HepG2 (cell line): ENCODE data around the gene ZNFX1. TPM values are rescaled to one million over a fixed set of nuclear protein-coding genes. Genes with fewer than 3 reads are reported as not detected.

ENCODE experiments used
- ATAC-seq: fragments of 200-7000 bp; cut with Tn5 transposase; 3 replicates; pipeline ENCODE4 v1.9.1; 2020; ENCODE audit warnings: mild to moderate bottlenecking, moderate library complexity
- BruUV-seq: library from RNA; stranded (reverse); fragments of 400-500 nt; replicated peaks from 2 replicates; lab custom pipeline; 2021; lab: Mats Ljungman, UMichigan
- CTCF ChIA-PET: fragments of 300-600 bp; formaldehyde crosslinking; extraction: SDS; loops from one replicate; lab custom pipeline; 2021; ENCODE audit warnings: low total read pairs, inconsistent platforms, low intra/inter-chr PET ratio; lab: Yijun Ruan, JAX
- POLR2A ChIA-PET: fragments of 350-600 bp; sonication (Branson Sonifier 250); formaldehyde crosslinking; loops from one replicate; lab custom pipeline; 2020; ENCODE audit warnings: antibody characterized with exemption, inconsistent platforms; lab: Yijun Ruan, JAX
- DNase-seq: peaks from one replicate; pipeline ENCODE4 v3.0.0-alpha.2; 2015; ENCODE audit warnings: low spot score
- FAIRE-seq: peaks from 3 replicates; lab custom pipeline; 2011; peaks lifted over from hg19 to GRCh38; lab: Jason Lieb, UNC
- H2AFZ ChIP-seq: one replicate; pipeline ENCODE4 v1.6.1; 2011; ENCODE audit warnings: low read length, inconsistent platforms
- H3K27ac ChIP-seq: fragments of 300-600 bp; 3 replicates; pipeline ENCODE4 v1.8.0; 2011; ENCODE audit warnings: mixed run types, mild to moderate bottlenecking, mixed read lengths, low read length, inconsistent platforms; ENCODE audit not compliant: insufficient read depth; ENCODE audit errors: extremely low read length
- H3K27me3 ChIP-seq, 2 experiments: fragments of 200-600 bp in 1 of 2; 2 replicates in 1 of 2; 3 replicates in 1 of 2; pipeline versions ENCODE4 v1.6.0 to v1.8.0; 2011; ENCODE audit warnings: low read length in 2 of 2, mild to moderate bottlenecking in 2 of 2, moderate library complexity in 2 of 2, inconsistent platforms in 1 of 2; ENCODE audit not compliant: insufficient read depth in 2 of 2, control insufficient read depth in 1 of 2
- H3K36me3 ChIP-seq, 2 experiments: fragments of 200-600 bp in 1 of 2; replicated peaks in 1 of 2; 2 replicates in 1 of 2; 3 replicates in 1 of 2; pipeline versions ENCODE4 v1.5.1 to v1.8.0; 2011; ENCODE audit warnings: low read length in 2 of 2, inconsistent platforms in 1 of 2; ENCODE audit not compliant: insufficient read depth in 2 of 2, control insufficient read depth in 1 of 2
- H3K4me1 ChIP-seq: 2 replicates; pipeline ENCODE4 v1.5.1; 2012; ENCODE audit warnings: low read length, inconsistent platforms; ENCODE audit not compliant: insufficient read depth
- H3K4me2 ChIP-seq: 2 replicates; pipeline ENCODE4 v1.6.0; 2011; ENCODE audit warnings: low read depth, low read length, inconsistent platforms
- H3K4me3 ChIP-seq, 3 experiments: fragments of 200-600 bp in 1 of 3; sonication (generic), shearing (Covaris generic) in 1 of 3; replicated peaks in 1 of 3; 2 replicates each; pipeline ENCODE4 v1.5.1; 2011 to 2016; ENCODE audit warnings: low read length in 3 of 3, inconsistent platforms in 2 of 3, low read depth in 2 of 3, mild to moderate bottlenecking in 2 of 3, control low read depth in 1 of 3, mixed read lengths in 1 of 3; ENCODE audit not compliant: insufficient read depth in 1 of 3
- H3K79me2 ChIP-seq: one replicate; pipeline ENCODE4 v1.6.1; 2011; ENCODE audit warnings: low read length, inconsistent platforms; ENCODE audit not compliant: insufficient read depth
- H3K9ac ChIP-seq: 2 replicates; pipeline ENCODE4 v1.6.0; 2011; ENCODE audit warnings: mild to moderate bottlenecking, low read depth, low read length, inconsistent platforms; ENCODE audit not compliant: insufficient read depth
- H3K9me3 ChIP-seq: 2 replicates; pipeline ENCODE4 v1.5.1; 2012; ENCODE audit warnings: mild to moderate bottlenecking, low read length
- H4K20me1 ChIP-seq: 2 replicates; pipeline ENCODE4 v1.6.0; 2011; ENCODE audit warnings: inconsistent platforms, mild to moderate bottlenecking, low read length, moderate library complexity; ENCODE audit not compliant: insufficient read depth
- ELF1 ChIP-seq: sonication (generic); formaldehyde crosslinking; IDR thresholded peaks from 2 replicates; pipeline ENCODE4 v1.4.0; 2020; ENCODE audit warnings: missing genetic modification reagents
- FOXA1 ChIP-seq, 2 experiments: fragments of 450-650 bp in 1 of 2; sonication (generic) in 1 of 2; formaldehyde crosslinking in 1 of 2; IDR thresholded peaks; 2 replicates each; pipeline versions ENCODE4 v1.4.0 to v1.6.1; 2016 to 2020; ENCODE audit warnings: missing genetic modification reagents in 1 of 2
- HMG20A ChIP-seq: IDR thresholded peaks from 2 replicates; pipeline ENCODE4 v1.6.1; 2016; ENCODE audit warnings: borderline replicate concordance
- JUN ChIP-seq: sonication (generic); formaldehyde crosslinking; IDR thresholded peaks from 2 replicates; pipeline ENCODE4 v1.4.0; 2020; ENCODE audit warnings: mild to moderate bottlenecking, missing genetic modification reagents
- REL ChIP-seq: sonication (generic); formaldehyde crosslinking; conservative IDR thresholded peaks from 2 replicates; pipeline ENCODE4 v1.8.0; 2022; ENCODE audit warnings: mild to moderate bottlenecking, missing genetic modification reagents, moderate library complexity
- REXO4 ChIP-seq: sonication (generic); formaldehyde crosslinking; IDR thresholded peaks from 2 replicates; pipeline ENCODE4 v1.8.0; 2022; ENCODE audit warnings: missing genetic modification reagents, mild to moderate bottlenecking, borderline replicate concordance
- RFX1 ChIP-seq: fragments of 450-650 bp; IDR thresholded peaks from 2 replicates; pipeline ENCODE4 v1.6.1; 2017
- STAT6 ChIP-seq: sonication (generic); formaldehyde crosslinking; IDR thresholded peaks from 2 replicates; pipeline ENCODE4 v1.4.0; 2020; ENCODE audit warnings: missing genetic modification reagents, mild to moderate bottlenecking, borderline replicate concordance
- ZNF263 ChIP-seq: sonication (generic); formaldehyde crosslinking; IDR thresholded peaks from 2 replicates; pipeline ENCODE4 v1.4.0; 2020; ENCODE audit warnings: missing genetic modification reagents
- ZNF589 ChIP-seq: sonication (generic); formaldehyde crosslinking; conservative IDR thresholded peaks from 2 replicates; pipeline ENCODE4 v1.8.0; 2022; ENCODE audit warnings: mild to moderate bottlenecking, moderate library complexity, missing genetic modification reagents
- ZNF781 ChIP-seq: sonication (generic); formaldehyde crosslinking; IDR thresholded peaks from 2 replicates; pipeline ENCODE4 v1.5.1; 2020; ENCODE audit warnings: borderline replicate concordance, mild to moderate bottlenecking, missing genetic modification reagents; ENCODE audit errors: not compliant biosample characterization
- WGBS: methylation state at CpG from one replicate; pipeline ENCODE4 v1.1.6; 2017; ENCODE audit warnings: low lambda C conversion rate; 5-methylcytosine and 5-hydroxymethylcytosine counted together
- in situ Hi-C: cut with HindIII; loops from 2 replicates; pipeline ENCODE4 v1.10.0; 2017; ENCODE audit warnings: low pct_unique_long_range_greater_than_20kb; ENCODE audit not compliant: extremely low pct_ligation_motif_present
- intact Hi-C: fragments of 100-400 bp; cut with micrococcal nuclease; formaldehyde crosslinking; loops from one replicate; pipeline ENCODE4 v1.10.0; 2022; ENCODE audit not compliant: unreplicated experiment
- polyA plus RNA-seq, 8 experiments: library from polyadenylated mRNA; depleted of rRNA in 3 of 8; stranded (reverse) in 7 of 8; unstranded in 1 of 8; fragments of >200 nt; fragmentation: Illumina TruSeq in 4 of 8; extraction: Trizol in 4 of 8; gene quantifications; 2 replicates each; pipeline versions ENCODE4 v1.2.1 to v1.2.3, GENCODE V29; 2011 to 2016; ENCODE audit warnings: low read depth in 4 of 8, missing spikeins in 1 of 8, mixed read lengths in 1 of 8; ENCODE audit not compliant: insufficient read depth in 1 of 8
- total RNA-seq, 5 experiments: library from RNA; depleted of rRNA; stranded (reverse); fragments of >200 nt; fragmentation: Illumina TruSeq; extraction: Trizol; gene quantifications; 2 replicates each; pipeline ENCODE4 v1.2.3, GENCODE V29; 2016; ENCODE audit warnings: low read depth in 1 of 5
- TF ChIP-seq, protein P1 (sequence below): sonication (generic); formaldehyde crosslinking; IDR thresholded peaks from 2 replicates; pipeline ENCODE4 v1.4.0; 2020; ENCODE audit warnings: missing genetic modification reagents, borderline replicate concordance

The ZNFX1 gene
- total and polyA plus RNA-seq, 2 of the 13 experiments (the other 11 are each of a cell fraction or from before 2014, with no cell fraction given), result 2.9 to 11.1 TPM

DNA sequence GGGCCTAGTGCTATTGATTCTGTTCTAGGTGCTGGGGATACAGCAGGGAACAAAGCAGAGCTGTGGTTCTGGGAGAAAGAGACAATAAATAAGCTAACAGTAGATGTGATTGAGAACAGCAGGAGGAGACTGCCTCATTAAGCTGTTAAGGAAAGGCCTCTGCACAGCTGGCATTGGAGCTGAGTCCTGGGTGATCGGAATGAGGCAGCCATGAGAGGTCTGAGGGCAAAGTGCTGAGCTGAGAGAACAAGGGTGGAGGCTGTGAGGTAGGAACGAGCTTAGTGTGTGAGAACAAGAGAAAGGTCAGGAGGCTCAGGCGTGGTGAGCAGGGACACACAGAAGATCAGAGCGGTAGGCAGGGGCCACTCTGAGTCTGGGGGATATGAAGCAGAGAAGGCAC, 40.3 kb downstream of the ZNFX1 start:
- intact Hi-C loops (no loop called here), in situ Hi-C loops (no loop called here)
- DNase-seq (no peak), ATAC-seq (no peak), FAIRE-seq (no peak)
- Histone ChIP-seq H4K20me1 (no peaks in the 10 kb centered on the region), H3K36me3 (peaks cover 54 to 84% of the 10 kb centered on the region in 2 experiments), H3K4me1 (no peaks in the 10 kb centered on the region), H3K9me3 (no peaks in the 10 kb centered on the region), H3K27ac (no peak overlapping the region), H3K79me2 (no peaks in the 10 kb centered on the region), H3K4me3 (no peak overlapping the region), H2AFZ (no peak overlapping the region), H3K4me2 (no peak overlapping the region), H3K9ac (no peak overlapping the region), H3K27me3 (no peaks in the 10 kb centered on the region)
- ChIA-PET CTCF (no interaction called here), POLR2A (interaction anchor here (2.3 kb wide), 2 partner anchors 9 to 18 kb away, joined by 11 read pairs; partner anchors contain the start of gene DDX27)
- no peak for TF ChIP-seq ELF1
- TF ChIP-seq JUN (CRISPR knock-in tag), result no peak
- TF ChIP-seq HMG20A (CRISPR knock-in tag), result no peak
- TF ChIP-seq REXO4 (CRISPR knock-in tag), result no peak
- TF ChIP-seq ZNF781 (CRISPR knock-in tag), result no peak
- no peak for TF ChIP-seq ZNF263 (CRISPR knock-in tag)
- 91% methylated on average over 4 of the region's 4 CpGs for WGBS
- no TSS peak for BruUV-seq

DNA sequence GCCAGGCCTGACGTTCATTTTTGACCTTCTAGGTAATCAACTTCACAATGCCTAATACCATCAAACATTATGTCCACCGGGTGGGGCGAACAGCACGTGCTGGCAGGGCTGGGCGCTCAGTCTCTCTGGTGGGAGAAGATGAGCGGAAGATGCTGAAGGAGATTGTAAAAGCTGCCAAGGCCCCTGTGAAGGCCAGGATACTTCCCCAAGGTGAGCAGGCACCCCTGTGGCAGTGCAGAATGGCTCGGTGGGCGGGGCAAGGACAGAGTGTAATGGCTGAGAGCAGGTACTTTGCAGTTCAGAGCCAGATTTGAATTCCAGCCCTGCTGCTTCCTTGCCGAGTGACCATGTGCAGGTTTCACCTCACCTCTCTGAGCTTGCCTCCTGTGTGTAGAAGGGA, 41.6 kb downstream of the ZNFX1 start:
- intact Hi-C loops, result no loop called here
- no peaks in the 10 kb centered on the region for H3K4me1 ChIP-seq
- FAIRE-seq, result no peak
- H2AFZ ChIP-seq, result no peak overlapping the region
- H3K27me3 ChIP-seq, result no peaks in the 10 kb centered on the region
- no peak for DNase-seq
- H3K9me3 ChIP-seq, result no peaks in the 10 kb centered on the region
- no peak overlapping the region for H3K4me3 ChIP-seq
- H4K20me1 ChIP-seq, result no peaks in the 10 kb centered on the region
- CTCF ChIA-PET, result no interaction called here
- peaks cover 49 to 81% of the 10 kb centered on the region in 2 experiments for H3K36me3 ChIP-seq
- in situ Hi-C loops, result no loop called here
- no peak overlapping the region for H3K9ac ChIP-seq
- no peak overlapping the region for H3K4me2 ChIP-seq
- no TSS peak for BruUV-seq
- H3K27ac ChIP-seq, result no peak overlapping the region
- no peak for ATAC-seq
- POLR2A ChIA-PET, result interaction anchor here (2.3 kb wide), 2 partner anchors 10 to 17 kb away, joined by 11 read pairs; partner anchors contain the start of gene DDX27
- no peaks in the 10 kb centered on the region for H3K79me2 ChIP-seq
- WGBS, result 96% methylated on average over 9 of the region's 9 CpGs
- TF ChIP-seq RFX1 (no peak), STAT6 (CRISPR knock-in tag) (no peak), ZNF589 (CRISPR knock-in tag) (no peak), FOXA1 (IDR thresholded peaks at IDR 0.05) (no peak), FOXA1 (CRISPR knock-in tag; IDR thresholded peaks at IDR 0.05) (no peak), REL (CRISPR knock-in tag) (no peak)
- TF ChIP-seq, protein P1, sequence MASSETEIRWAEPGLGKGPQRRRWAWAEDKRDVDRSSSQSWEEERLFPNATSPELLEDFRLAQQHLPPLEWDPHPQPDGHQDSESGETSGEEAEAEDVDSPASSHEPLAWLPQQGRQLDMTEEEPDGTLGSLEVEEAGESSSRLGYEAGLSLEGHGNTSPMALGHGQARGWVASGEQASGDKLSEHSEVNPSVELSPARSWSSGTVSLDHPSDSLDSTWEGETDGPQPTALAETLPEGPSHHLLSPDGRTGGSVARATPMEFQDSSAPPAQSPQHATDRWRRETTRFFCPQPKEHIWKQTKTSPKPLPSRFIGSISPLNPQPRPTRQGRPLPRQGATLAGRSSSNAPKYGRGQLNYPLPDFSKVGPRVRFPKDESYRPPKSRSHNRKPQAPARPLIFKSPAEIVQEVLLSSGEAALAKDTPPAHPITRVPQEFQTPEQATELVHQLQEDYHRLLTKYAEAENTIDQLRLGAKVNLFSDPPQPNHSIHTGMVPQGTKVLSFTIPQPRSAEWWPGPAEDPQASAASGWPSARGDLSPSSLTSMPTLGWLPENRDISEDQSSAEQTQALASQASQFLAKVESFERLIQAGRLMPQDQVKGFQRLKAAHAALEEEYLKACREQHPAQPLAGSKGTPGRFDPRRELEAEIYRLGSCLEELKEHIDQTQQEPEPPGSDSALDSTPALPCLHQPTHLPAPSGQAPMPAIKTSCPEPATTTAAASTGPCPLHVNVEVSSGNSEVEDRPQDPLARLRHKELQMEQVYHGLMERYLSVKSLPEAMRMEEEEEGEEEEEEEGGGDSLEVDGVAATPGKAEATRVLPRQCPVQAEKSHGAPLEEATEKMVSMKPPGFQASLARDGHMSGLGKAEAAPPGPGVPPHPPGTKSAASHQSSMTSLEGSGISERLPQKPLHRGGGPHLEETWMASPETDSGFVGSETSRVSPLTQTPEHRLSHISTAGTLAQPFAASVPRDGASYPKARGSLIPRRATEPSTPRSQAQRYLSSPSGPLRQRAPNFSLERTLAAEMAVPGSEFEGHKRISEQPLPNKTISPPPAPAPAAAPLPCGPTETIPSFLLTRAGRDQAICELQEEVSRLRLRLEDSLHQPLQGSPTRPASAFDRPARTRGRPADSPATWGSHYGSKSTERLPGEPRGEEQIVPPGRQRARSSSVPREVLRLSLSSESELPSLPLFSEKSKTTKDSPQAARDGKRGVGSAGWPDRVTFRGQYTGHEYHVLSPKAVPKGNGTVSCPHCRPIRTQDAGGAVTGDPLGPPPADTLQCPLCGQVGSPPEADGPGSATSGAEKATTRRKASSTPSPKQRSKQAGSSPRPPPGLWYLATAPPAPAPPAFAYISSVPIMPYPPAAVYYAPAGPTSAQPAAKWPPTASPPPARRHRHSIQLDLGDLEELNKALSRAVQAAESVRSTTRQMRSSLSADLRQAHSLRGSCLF, result no peak
